Esophagus mucosa (tissue), 1 donor: Measurements from ENCODE around the gene SNX4. TPM values are rescaled to one million over a fixed set of nuclear protein-coding genes. Genes with fewer than 3 reads are reported as not detected.

ENCODE experiments used
- ATAC-seq: fragments of 200-7000 bp; cut with Tn5 transposase; one replicate; pipeline ENCODE4 v1.9.1; 2020
- total RNA-seq: library from RNA; stranded (reverse); gene quantifications from one replicate; pipeline ENCODE4 v1.2.4, GENCODE V29; 2023
- donor health status: DM: yes; HTN: yes; CAD: no.

Gene SNX4
- total RNA-seq, 1 donor from 2014 or later, result 20.3 TPM

DNA sequence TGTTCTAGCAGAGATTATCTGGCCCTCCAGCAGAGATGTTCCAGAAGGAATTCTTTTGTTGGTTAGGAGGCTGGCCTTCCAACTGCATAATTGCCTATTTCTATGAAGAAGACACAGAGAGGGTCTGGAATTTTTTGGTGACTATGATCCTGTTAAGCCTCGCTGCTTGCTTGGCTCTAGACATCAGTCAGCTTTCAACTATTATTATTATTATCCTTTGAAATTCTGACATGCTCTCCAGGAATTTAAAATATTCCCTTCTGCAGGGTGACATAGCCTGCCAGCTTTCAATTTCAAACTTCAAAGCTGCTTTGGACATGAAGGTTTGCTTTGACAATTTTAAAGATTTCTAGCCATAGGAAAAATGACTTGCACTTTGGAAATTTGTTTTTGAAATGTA is 118.6 kb downstream of the SNX4 start:
- ATAC-seq, result no peak

DNA sequence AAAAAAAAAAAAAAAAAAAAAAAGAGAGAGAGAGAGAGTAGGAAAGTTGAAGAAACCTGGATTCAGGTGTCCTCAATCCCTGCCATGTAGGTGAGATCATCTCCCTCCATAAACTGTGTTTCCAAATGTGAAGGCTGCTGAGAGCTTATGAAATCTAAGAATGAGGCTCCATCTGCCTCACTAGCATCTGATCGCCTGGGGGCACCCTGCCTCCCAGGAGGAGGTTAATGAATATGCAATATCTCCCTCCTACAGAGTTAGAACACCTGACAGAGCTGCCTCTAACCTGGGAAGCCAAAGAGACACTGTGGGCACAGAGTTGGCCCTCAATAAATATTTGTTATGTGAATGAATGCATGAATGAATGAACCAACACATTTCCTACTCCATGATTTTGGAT is 121.0 kb downstream of the SNX4 start:
- ATAC-seq, result no peak

Other genes with a start within 250 kb of the SNX4 start
- gene ZNF148, start 144.9 kb downstream of the SNX4 start, total RNA-seq, result 21.2 TPM
- 7.9 TPM for gene OSBPL11, start 75.3 kb upstream of the SNX4 start, total RNA-seq